ENCODE data around the gene PATE2. TPM values are rescaled to one million over a fixed set of nuclear protein-coding genes. Genes with fewer than 3 reads are reported as not detected.

PATE2 gene
- total and polyA plus RNA-seq, 2 donors (not counting 1 experiment from before 2014, with no cell fraction given), result not detected

GRCh38 chr11:125745979-125746378 is 32.6 kb downstream of the PATE2 start, which contains the start of gene PATE1:
PATE1 (plus strand) TSS chr11:125746279; CDS start chr11:125746305, 26 bp downstream.
- Histone ChIP-seq H3K79me2 (ENCODE audit: control insufficient read depth, insufficient read depth, low read length) (no peaks in the 10 kb centered on the region), H3K4me3 (ENCODE audit: control extremely low read depth in 1 of 5, extremely low read depth in 1 of 5, insufficient read depth in 1 of 5, low read depth in 2 of 5, low read length in 4 of 5) (no peak within 1 kb of the TSS), H3K27me3 (replicated peaks in 1 of 4; ENCODE audit: control extremely low read depth in 1 of 4, control insufficient read depth in 3 of 4, insufficient read depth in 4 of 4, low read length in 3 of 4) (peaks cover 0 to 11% (median 1%) of the 10 kb centered on the region in 4 experiments), H3K9ac (ENCODE audit: low read length) (no peak within 1 kb of the TSS), H4K20me1 (ENCODE audit: control insufficient read depth, insufficient read depth, low read length, poor library complexity, severe bottlenecking) (no peaks in the 10 kb centered on the region), H3K9me3 (ENCODE audit: control extremely low read depth in 1 of 3, control insufficient read depth in 2 of 3, insufficient read depth in 1 of 3, low read length in 2 of 3) (no peaks in the 10 kb centered on the region), H3K36me3 (replicated peaks in 1 of 2; ENCODE audit: control extremely low read depth in 1 of 2, control insufficient read depth in 1 of 2, extremely low read depth in 1 of 2, insufficient read depth in 2 of 2, low read length in 1 of 2) (no peaks in the 10 kb centered on the region), H3K27ac (ENCODE audit: low read length in 2 of 2) (no peak within 1 kb of the TSS), H3K4me1 (ENCODE audit: control insufficient read depth in 2 of 2, insufficient read depth in 2 of 2, low read length in 2 of 2) (no peaks in the 10 kb centered on the region), H3K4me2 (replicated peaks; ENCODE audit: low read depth, low read length, poor library complexity, severe bottlenecking) (no peak within 1 kb of the TSS), H2AFZ (ENCODE audit: insufficient read depth, low read depth, low read length, poor library complexity, severe bottlenecking) (no peak within 1 kb of the TSS)
- Mint-ChIP-seq H3K27me3 (peaks cover 4% of the 10 kb centered on the region), H3K4me3 (no peak within 1 kb of the TSS), H3K9me3 (ENCODE audit: insufficient read depth) (no peaks in the 10 kb centered on the region), H3K4me1 (no peaks in the 10 kb centered on the region), H3K27ac (no peak within 1 kb of the TSS)
- ChIA-PET POLR2A (no interaction called here), CTCF (no interaction called here)
- TF ChIP-seq CTCF (IDR thresholded peaks at IDR 0.05) (no peak), EZH2 (IDR thresholded peaks at IDR 0.05; ENCODE audit: borderline replicate concordance, insufficient read depth, low read depth, low read length, poor library complexity, severe bottlenecking) (no peak)
- 88% methylated on average over 3 of the region's 3 CpGs for WGBS (ENCODE audit: insufficient coverage)
- ATAC-seq (ENCODE audit: low read depth) (no peak), DNase-seq (no peak)
- intact Hi-C loops (cut with micrococcal nuclease), result no loop called here

GRCh38 chr11:125743681-125744080 is 34.9 kb downstream of the PATE2 start:
- Histone ChIP-seq H3K27me3 (replicated peaks in 1 of 4; ENCODE audit: control extremely low read depth in 1 of 4, control insufficient read depth in 3 of 4, insufficient read depth in 4 of 4, low read length in 3 of 4) (peaks cover 0 to 11% (median 0%) of the 10 kb centered on the region in 4 experiments), H3K27ac (ENCODE audit: low read length in 2 of 2) (no peak overlapping the region), H3K9me3 (ENCODE audit: control extremely low read depth in 1 of 3, control insufficient read depth in 2 of 3, insufficient read depth in 1 of 3, low read length in 2 of 3) (no peaks in the 10 kb centered on the region), H3K79me2 (ENCODE audit: control insufficient read depth, insufficient read depth, low read length) (no peaks in the 10 kb centered on the region), H3K4me1 (ENCODE audit: control insufficient read depth in 2 of 2, insufficient read depth in 2 of 2, low read length in 2 of 2) (no peaks in the 10 kb centered on the region), H2AFZ (ENCODE audit: insufficient read depth, low read depth, low read length, poor library complexity, severe bottlenecking) (no peak overlapping the region), H3K9ac (ENCODE audit: low read length) (no peak overlapping the region), H3K4me3 (ENCODE audit: control extremely low read depth in 1 of 5, extremely low read depth in 1 of 5, insufficient read depth in 1 of 5, low read depth in 2 of 5, low read length in 4 of 5) (no peak overlapping the region), H4K20me1 (ENCODE audit: control insufficient read depth, insufficient read depth, low read length, poor library complexity, severe bottlenecking) (no peaks in the 10 kb centered on the region), H3K36me3 (replicated peaks in 1 of 2; ENCODE audit: control extremely low read depth in 1 of 2, control insufficient read depth in 1 of 2, extremely low read depth in 1 of 2, insufficient read depth in 2 of 2, low read length in 1 of 2) (no peaks in the 10 kb centered on the region), H3K4me2 (replicated peaks; ENCODE audit: low read depth, low read length, poor library complexity, severe bottlenecking) (no peak overlapping the region)
- WGBS (ENCODE audit: insufficient coverage), result no CpG with 5 or more reads among the region's 1 CpG
- H3K4me1 Mint-ChIP-seq, result no peaks in the 10 kb centered on the region
- peaks cover 4% of the 10 kb centered on the region for H3K27me3 Mint-ChIP-seq
- ATAC-seq (ENCODE audit: low read depth), result no peak
- H3K9me3 Mint-ChIP-seq (ENCODE audit: insufficient read depth), result no peaks in the 10 kb centered on the region
- POLR2A ChIA-PET, result no interaction called here
- DNase-seq, result no peak
- H3K4me3 Mint-ChIP-seq, result no peak overlapping the region
- intact Hi-C loops (cut with micrococcal nuclease), result no loop called here
- CTCF ChIA-PET, result no interaction called here
- no peak for TF ChIP-seq EZH2 (IDR thresholded peaks at IDR 0.05; ENCODE audit: borderline replicate concordance, insufficient read depth, low read depth, low read length, poor library complexity, severe bottlenecking)
- no peak for TF ChIP-seq CTCF (IDR thresholded peaks at IDR 0.05)
- H3K27ac Mint-ChIP-seq, result no peak overlapping the region
